Posterior vena cava (tissue), 2 donors: ENCODE results near the gene AAR2. TPM values are rescaled to one million over a fixed set of nuclear protein-coding genes. Genes with fewer than 3 reads are reported as not detected.
A peak's percentile ranks its signal among the peaks of the same experiment; 100 is the strongest.

Experiments
- DNase-seq: peaks from one replicate; pipeline ENCODE4 v3.0.0-alpha.2; 2020; ENCODE audit warnings: low spot score
- intact Hi-C, 2 donors: fragments of 100-400 bp; cut with DNase I; formaldehyde crosslinking; loops; one replicate each; pipeline versions ENCODE4 v1.14.1 to v1.14.2; 2022 to 2023
- long read RNA-seq, 2 donors: library from polyadenylated mRNA; unstranded; transcript quantifications; one replicate each; pipeline ENCODE4 v2.0.0, GENCODE V29; 2020 to 2021
- total RNA-seq, 2 donors: library from RNA; stranded (reverse); fragmentation: NEBNext Ultra II Directional; extraction: Animal tissue kit (Norgen Biotek cat#: 25700); gene quantifications; one replicate each; pipeline ENCODE4 v1.2.1, GENCODE V29; 2021
- donor health status: DM: yes; HTN: yes; CAD: no.
- donor health status: DM: yes; HTN: yes; CAD: no.

AAR2 gene
- total RNA-seq = 10 to 100 TPM; 20.4 to 21.4 TPM
- long read RNA-seq, donor 1, transcript AAR2-201 (4 exons, 2,430 nt) = major isoform, 18 of 31 reads
- long read RNA-seq, donor 1, partial matches to known transcripts = 8 of 31 reads
- long read RNA-seq, donor 1, other reads (novel, unspliced or antisense) = 2 of 31 reads
- long read RNA-seq, donor 2, transcript AAR2-201 (4 exons, 2,430 nt) = major isoform, 113 of 174 reads
- long read RNA-seq, donor 2, transcript AAR2-202 (4 exons, 2,689 nt) = minor isoform, 7 of 174 reads
- long read RNA-seq, donor 2, partial matches to known transcripts = 46 of 174 reads
- long read RNA-seq, donor 2, other reads (novel, unspliced or antisense) = 8 of 174 reads

DNA sequence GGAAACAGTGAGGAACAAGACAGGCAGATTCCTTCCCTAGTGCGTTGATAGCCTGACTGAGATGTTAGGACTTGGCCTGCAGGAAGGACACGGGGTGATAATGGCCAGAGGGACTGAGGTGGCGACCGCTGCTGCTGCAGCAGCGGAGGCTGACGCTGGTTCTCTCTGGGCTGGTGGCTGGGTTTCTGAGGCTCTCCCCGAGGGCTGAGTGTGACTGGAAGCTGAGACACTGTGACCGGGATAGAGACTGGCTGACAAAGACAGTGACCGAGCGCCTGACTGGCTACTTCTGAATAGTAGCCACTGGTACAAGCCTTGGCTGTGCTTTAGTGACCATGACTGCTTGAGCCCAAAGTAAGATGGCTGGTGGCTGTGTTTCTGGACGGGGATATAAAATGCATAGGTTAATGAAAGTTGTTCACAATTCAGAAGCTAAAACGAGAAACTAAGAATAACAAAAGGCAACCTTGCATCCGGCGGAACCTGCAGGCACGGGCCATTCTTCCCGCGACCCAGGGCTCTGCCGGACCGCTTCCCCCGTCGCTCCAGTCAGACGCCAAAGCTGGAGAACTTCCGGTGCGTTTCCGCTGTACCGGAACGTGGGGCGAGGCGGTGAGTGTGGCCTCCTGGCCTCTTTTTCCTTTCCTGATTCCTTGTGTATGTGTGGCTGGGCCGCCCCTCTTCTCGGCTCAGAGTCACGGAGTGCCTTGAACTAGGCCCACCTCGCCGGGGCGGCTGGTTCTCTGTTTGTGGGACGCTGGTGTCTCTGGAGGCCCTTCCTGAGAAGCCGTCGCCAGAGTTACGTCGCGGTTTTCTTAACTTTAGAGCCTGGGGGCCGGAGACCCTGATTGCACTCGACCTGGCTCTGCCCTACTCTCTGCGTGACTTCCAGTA lies at the start of gene AAR2:
Gene AAR2 (plus strand): TSS at position 587 of the 894 bp plus-strand sequence. CDS start 3,391 bp downstream, outside the sequence.
- DNase-seq = peak; percentile 93
- intact Hi-C loops = no loop called here

DNA sequence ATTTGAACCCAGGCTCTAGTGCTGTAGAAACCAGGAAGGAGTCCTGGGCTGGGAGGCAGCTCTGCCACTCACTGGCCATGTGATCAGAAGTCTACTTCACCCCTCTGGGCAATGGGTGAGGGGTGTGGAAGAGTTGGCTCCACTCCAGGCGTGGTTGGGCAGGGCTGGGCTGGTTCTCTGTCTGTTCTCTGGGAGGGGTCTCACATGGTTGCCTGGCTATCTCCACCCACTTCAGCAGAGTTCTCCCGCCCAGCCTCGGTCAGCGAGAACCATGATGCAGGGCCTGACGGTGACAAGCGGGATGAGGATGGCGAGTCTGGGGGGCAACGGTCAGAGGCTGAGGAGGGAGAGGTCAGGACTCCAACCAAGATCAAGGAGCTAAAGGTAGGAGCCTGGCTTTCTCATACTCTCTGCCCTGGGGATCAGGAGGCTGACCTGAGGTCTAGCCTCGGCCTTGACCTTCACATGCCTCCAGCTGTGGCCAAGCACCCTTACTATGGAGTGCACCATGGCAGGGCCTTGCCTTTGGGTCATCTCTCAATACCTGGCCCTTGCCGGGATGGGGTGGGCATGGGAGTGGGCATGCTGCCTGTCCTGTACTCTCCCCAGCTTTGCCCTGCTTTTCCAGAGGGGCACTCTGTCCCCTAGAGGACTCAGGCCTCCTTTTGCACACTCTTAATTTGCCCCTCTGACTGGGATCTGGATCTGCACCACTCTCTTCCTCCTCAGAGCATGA lies 42.1 kb upstream of the AAR2 start:
- intact Hi-C loops = no loop called here
- DNase-seq = no peak

DNA sequence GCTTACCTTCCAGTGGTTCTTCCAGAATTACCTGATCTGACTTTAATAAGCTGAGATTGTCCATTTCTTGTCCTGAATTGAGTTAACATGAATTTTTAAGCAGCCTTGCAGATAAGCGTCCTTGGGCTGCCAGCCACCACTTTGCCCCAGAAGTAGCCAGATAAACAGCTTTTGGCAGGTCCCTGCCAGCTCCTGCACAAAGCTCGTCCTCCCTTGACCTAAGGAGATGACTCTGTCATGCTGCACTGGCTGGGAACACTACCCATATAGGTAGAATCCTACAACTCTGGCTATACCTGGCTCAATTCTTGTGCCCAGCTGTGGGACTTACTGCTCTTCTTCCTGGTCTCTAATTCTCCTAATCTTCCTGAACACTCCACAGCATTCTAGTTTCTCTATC lies 39.6 kb upstream of the AAR2 start:
- DNase-seq = no peak
- intact Hi-C loops = loop anchor here in 1 of 2 donors (5.0 kb wide), 2 partner anchors 39 to 204 kb away; no protein-coding TSS in a partner anchor

GRCh38 chr20:36197271-36197670 lies 39.0 kb upstream of the AAR2 start:
- intact Hi-C loops = loop anchor here in 1 of 2 donors (5.0 kb wide), 2 partner anchors 40 to 205 kb away; no protein-coding TSS in a partner anchor
- no peak for DNase-seq

DNA sequence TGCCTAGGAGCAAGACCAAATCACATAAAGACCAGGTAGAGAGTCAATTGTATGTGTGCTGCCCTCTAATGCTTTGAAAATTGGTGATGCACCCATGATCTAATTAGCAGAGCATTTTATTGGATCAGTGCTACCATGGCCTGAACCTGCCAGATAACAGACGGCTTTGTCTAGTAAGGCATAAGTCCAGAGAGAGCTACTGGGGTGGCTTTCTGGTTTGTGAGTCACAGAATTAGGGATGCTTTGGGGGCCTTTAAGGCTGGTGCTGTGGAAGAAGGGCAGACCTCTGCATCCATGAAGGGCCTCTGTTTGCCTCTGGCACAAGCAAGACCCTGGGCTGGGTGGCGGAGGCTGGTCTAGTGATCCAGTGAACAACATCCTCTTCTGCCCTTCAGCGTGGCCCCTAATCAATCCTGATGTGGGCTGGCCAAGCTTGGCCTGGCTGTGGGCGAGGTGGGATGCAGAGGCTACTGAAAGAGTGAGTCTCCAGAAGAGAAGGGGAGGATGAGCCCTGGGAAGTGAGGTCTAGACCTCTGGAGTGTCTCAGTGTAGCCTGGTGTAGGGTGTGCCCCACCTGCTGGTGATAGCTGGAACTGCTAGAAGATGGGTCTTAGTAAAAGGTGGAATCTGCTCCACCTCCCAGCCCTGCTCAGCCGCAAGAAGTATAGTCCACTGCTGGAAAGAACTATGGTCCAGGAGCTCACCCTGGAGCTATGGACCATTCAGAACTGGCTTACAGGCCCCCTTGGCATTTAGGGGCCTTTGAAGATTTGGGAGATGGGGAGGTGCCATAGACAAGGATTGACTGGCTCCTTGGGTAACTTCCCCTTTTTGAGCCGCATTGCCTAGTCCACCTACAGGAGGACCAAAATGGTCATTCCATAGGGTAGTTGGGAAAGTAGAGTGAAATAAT lies 36.7 kb upstream of the AAR2 start:
- intact Hi-C loops = loop anchor here in 1 of 2 donors (5.0 kb wide), 3 partner anchors 42 to 243 kb away; no protein-coding TSS in a partner anchor
- peak; percentile 88 for DNase-seq

- intact Hi-C loops = loop anchor here in 1 of 2 donors (5.0 kb wide), 1 partner anchor 242 kb away; no protein-coding TSS in a partner anchor
- DNase-seq = no peak
These were observed 35.8 kb upstream of the AAR2 start for GRCh38 chr20:36200451-36200850.

DNA sequence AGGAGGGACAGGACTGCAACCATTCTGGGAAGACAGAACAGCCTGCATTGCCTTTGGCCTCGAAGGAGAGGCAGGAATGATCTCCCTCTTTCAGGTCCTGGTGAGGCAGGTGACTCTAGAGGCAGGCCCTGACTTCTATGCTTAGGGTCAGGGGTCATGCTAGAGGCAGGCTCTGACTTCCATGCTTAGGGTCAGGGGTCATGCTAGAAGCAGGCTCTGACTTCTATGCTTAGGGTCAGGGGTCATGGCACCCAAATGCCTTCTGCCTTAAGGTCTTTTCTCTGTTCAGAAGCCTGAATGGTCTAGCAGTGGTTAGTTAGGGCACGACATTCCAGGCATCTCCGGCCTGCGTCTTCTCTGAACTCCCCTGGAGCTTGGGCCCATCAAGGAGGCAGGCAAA lies 35.1 kb upstream of the AAR2 start:
- intact Hi-C loops = loop anchor here in 1 of 2 donors (5.0 kb wide), 1 partner anchor 241 kb away; no protein-coding TSS in a partner anchor
- DNase-seq = no peak

DNA sequence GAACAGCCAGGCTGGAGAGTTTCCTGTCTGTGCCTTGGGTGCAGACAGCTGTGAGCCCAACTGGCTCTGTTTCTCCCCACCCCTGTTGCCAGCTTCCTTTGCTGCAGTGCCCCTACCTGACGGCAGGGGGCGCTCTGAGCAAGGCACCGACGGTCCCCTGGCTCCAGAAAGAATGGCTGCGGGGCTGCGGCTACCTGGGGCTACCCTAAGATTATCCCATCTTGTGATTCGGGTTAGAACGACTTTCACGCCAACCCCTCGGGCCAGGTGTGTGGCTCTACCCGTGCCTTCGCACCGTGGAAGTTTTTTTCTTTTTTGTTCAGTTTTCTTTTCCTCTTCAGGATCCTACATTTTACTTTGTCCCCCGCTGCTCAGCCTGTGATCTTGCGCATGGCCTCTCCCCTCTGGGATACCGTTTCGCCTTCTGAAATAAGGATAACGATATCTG lies 33.4 kb upstream of the AAR2 start:
- intact Hi-C loops = loop anchor here in 1 of 2 donors (5.0 kb wide), 1 partner anchor 239 kb away; no protein-coding TSS in a partner anchor
- peak; percentile 87 for DNase-seq

- peak; percentile 40 for DNase-seq
- intact Hi-C loops = loop anchor here in 1 of 2 donors (5.0 kb wide), 1 partner anchor 238 kb away; no protein-coding TSS in a partner anchor
These were observed 32.4 kb upstream of the AAR2 start for GRCh38 chr20:36203861-36204260.

GRCh38 chr20:36205026-36205425 lies 31.3 kb upstream of the AAR2 start:
- DNase-seq = no peak
- intact Hi-C loops = no loop called here

DNA sequence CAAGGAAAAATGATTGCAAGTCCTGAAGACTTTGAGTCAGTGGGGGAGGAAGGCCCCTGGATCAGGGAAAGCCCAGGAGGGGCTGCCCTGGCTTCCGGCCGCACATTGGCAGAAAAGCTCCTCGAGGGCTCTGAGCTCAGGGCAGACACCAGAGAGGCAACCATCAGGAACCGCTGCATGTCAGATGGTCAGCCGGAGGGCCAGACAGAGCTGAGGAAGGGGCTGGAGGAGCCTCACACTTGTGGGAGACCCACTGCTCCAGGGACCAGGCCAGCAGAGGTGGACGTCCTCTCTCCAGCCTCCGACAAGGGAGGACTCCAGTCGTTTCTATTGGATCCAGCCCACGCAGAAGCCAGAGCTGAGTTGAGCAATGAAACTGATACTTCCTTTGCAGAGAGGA lies 30.2 kb upstream of the AAR2 start:
- intact Hi-C loops = no loop called here
- peak; percentile 64 for DNase-seq

DNA sequence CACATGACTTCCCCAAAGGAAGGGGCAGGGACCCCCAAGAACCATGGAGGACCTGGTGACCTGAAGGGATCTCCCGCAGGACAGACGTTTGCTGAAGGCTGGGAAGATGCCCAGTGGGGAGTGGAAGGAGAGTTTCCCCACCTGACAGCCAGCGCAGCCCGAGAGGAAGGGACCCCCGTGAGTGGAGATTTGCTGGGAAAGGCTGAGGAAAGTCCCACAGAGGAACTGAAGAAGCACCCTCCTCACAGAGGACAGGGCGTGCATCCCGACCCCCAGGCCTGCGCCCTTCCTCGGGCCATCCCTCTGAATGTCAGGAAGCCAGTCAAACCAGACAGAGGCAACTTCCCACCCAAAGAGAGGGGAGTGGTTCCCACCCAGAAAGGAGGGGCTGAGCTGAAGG lies 29.6 kb upstream of the AAR2 start:
- intact Hi-C loops = no loop called here

GRCh38 chr20:36207602-36208001 lies 28.7 kb upstream of the AAR2 start:
- DNase-seq = no peak
- intact Hi-C loops = no loop called here

More for the DNA sequence above, 29.6 kb upstream of the AAR2 start:
- peak; percentile 64 for DNase-seq

DNA sequence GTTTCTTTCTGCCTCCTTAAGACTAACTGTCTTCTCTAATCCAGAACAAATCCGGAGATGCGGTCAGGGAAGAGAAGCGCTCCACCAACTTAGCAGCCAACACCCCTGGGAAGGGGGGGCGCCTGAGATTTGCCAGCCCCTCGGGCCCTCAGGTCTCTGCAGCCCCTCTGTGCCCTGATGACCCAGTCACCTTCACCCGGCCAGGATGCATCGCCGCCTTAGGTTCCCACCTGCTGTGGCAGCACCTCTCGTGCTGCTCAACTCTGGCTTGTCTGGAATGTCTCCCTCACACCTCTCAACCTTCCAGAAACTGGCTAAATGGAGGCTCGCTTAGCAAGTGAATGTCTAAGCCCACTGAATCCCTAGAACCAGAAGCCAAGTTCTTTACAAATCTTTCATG lies 28.0 kb upstream of the AAR2 start:
- DNase-seq = no peak
- intact Hi-C loops = no loop called here

DNA sequence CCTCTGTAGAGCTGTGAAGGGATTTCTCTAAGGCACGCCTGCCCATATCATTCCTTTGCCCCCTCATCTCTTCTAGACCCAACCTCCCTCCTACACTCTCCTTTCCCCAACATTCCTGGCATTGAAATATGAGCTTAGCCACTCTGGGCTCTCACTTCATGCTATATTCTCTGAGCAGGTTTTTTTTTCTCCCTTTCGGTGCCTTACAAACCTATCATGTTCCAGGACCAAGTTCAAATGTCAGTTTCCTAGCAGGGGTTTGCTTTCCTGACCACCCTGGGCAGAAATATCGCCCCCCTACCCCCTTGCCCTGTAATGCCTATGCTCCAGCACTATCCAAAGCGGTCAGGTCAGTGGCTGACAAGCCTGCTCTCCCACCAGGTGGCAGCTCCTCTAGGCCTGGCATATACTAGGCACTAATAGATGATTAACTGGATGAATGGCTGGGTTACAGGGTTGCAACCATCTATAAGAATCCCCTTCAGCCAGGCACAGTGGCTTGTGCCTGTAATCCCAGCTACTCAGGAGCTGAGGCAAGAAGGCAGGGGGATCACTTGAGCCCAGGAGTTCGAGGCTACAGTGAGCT lies 25.7 kb upstream of the AAR2 start:
- no peak for DNase-seq
- intact Hi-C loops = loop anchor here in 1 of 2 donors (5.0 kb wide), 1 partner anchor 227 kb away; no protein-coding TSS in a partner anchor

DNA sequence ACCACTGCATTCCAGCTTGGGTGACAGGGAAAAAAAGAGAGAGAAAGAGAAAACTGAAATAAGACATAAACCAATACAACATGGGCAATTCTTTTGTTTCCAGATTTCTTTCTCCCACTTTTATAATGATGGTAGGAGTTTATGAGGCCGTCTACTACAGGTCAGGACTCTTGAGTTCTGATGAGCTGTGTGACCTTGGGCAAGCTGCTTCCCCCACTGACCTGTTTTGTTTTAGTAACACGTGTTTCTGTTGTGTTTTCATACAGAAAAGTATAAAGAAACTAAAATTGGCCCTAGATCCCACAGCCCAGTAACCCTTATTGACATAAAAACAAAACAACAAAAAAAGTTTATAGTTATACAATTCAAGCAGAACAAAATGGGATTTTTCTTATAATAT lies 22.9 kb upstream of the AAR2 start:
- no peak for DNase-seq
- intact Hi-C loops = loop anchor here in 1 of 2 donors (5.0 kb wide), 1 partner anchor 224 kb away; no protein-coding TSS in a partner anchor

- no peak for DNase-seq
- intact Hi-C loops = loop anchor here in 1 of 2 donors (5.0 kb wide), 1 partner anchor 223 kb away; no protein-coding TSS in a partner anchor
These were observed 21.5 kb upstream of the AAR2 start for GRCh38 chr20:36214684-36215256.
